SKM-1 (cell line): ENCODE results near the gene ELF1.
A peak's percentile ranks its signal among the peaks of the same experiment; 100 is the strongest.

Experiments
- DNase-seq: peaks from one replicate; lab custom pipeline; 2025; ENCODE audit not compliant: unreplicated experiment; lab: John Stamatoyannopoulos, UW

Gene ELF1

GRCh38 chr13:41006978-41007743 is 12.0 kb downstream of the ELF1 start:
- peak; percentile 67 for DNase-seq

GRCh38 chr13:41006306-41006705 is 12.8 kb downstream of the ELF1 start:
- DNase-seq: no peak

GRCh38 chr13:41005704-41006103 is 13.4 kb downstream of the ELF1 start:
- no peak for DNase-seq

GRCh38 chr13:41004875-41005693 is 14.0 kb downstream of the ELF1 start:
- peak; percentile 69 for DNase-seq

GRCh38 chr13:41002606-41003005 is 16.5 kb downstream of the ELF1 start:
- no peak for DNase-seq

GRCh38 chr13:41001695-41002094 is 17.4 kb downstream of the ELF1 start:
- DNase-seq: no peak

GRCh38 chr13:40999416-40999815 is 19.7 kb downstream of the ELF1 start:
- no peak for DNase-seq

GRCh38 chr13:40996426-40997092 is 22.6 kb downstream of the ELF1 start:
- peak; percentile 59 for DNase-seq

- DNase-seq: no peak
Measured at GRCh38 chr13:40995997-40996396, 23.1 kb downstream of the ELF1 start.

- no peak for DNase-seq
Measured at GRCh38 chr13:40994581-40995230, 24.4 kb downstream of the ELF1 start.

- DNase-seq: no peak
Measured at GRCh38 chr13:40993987-40994386, 25.1 kb downstream of the ELF1 start.

- DNase-seq: no peak
Measured at GRCh38 chr13:40992678-40993518, 26.2 kb downstream of the ELF1 start.

- DNase-seq: no peak
Measured at GRCh38 chr13:40987606-40988280, 31.4 kb downstream of the ELF1 start.

GRCh38 chr13:40986101-40986856 is 32.8 kb downstream of the ELF1 start:
- DNase-seq: no peak

GRCh38 chr13:40985381-40986100 is 33.6 kb downstream of the ELF1 start:
- no peak for DNase-seq

GRCh38 chr13:40984668-40985366 is 34.3 kb downstream of the ELF1 start:
- DNase-seq: no peak

GRCh38 chr13:40983725-40984667 is 35.1 kb downstream of the ELF1 start:
- no peak for DNase-seq
